ENCODE data around the gene TSPYL1.

TSPYL1 gene

DNA sequence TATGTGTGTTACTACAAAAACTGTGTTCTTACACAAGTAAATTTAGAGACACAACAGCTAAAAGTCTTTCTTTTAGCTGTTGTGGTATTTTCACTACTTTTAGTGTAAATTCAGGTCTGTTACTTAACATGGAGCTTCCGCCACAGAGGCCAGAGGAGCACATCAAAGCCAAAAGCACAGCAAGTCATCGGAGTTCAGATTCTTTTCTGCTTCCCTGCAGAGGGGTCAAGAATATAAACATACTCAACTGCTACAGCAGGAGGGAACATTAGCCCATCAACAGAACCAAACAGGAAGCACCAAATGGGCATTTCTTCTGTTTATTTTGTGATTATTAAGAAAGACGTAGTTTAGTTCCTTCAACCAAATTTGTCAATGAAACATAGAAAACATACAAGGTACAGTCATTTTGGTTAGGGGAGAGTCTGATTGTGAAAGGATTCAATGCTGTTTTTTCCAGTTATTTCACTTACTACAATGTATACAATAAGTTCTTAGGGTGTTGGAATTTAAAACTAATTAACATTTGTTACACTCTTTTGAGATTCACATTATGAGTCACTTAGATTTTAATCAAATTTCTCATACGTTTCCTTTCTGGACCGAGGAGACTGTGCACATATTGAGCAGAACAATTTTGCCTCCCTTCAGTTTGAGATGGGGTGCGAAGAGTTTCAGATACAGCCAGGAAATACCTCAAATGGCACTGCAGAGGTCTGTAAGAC is 48.2 kb upstream of the TSPYL1 start:
- H3K9me3 ChIP-seq (ENCODE audit: control insufficient read depth, insufficient read depth, low read depth, low read length), result no peaks in the 10 kb centered on the region
- H3K27ac ChIP-seq (ENCODE audit: extremely low read depth, low read depth, low read length), result no peak overlapping the region
- no peaks in the 10 kb centered on the region for H3K36me3 ChIP-seq (ENCODE audit: control insufficient read depth in 2 of 2, insufficient read depth in 1 of 2, low read length in 2 of 2)
- H3K4me1 ChIP-seq (ENCODE audit: control insufficient read depth, insufficient read depth, low read length), result no peaks in the 10 kb centered on the region
- POLR2A ChIA-PET, result no interaction called here
- no peak overlapping the region for H3K4me3 ChIP-seq (ENCODE audit: low read depth, low read length)
- TF ChIP-seq TCF7L2 (IDR thresholded peaks at IDR 0.05; ENCODE audit: borderline replicate concordance, low read depth, low read length) (peak; percentile 78; the same call in 1 of the 2 replicates), TRIM28 (IDR thresholded peaks at IDR 0.05; ENCODE audit: borderline replicate concordance, low read length) (peak; percentile 72; the same call in 1 of the 2 replicates), ZIC2 (tag by site-specific recombination; IDR thresholded peaks at IDR 0.05) (peak; percentile 75), ZNF48 (tag by site-specific recombination; IDR thresholded peaks at IDR 0.05) (no peak), ZNF302 (tag by site-specific recombination; IDR thresholded peaks at IDR 0.05; ENCODE audit: low read depth) (no peak)
- TF ChIP-seq, protein P1, sequence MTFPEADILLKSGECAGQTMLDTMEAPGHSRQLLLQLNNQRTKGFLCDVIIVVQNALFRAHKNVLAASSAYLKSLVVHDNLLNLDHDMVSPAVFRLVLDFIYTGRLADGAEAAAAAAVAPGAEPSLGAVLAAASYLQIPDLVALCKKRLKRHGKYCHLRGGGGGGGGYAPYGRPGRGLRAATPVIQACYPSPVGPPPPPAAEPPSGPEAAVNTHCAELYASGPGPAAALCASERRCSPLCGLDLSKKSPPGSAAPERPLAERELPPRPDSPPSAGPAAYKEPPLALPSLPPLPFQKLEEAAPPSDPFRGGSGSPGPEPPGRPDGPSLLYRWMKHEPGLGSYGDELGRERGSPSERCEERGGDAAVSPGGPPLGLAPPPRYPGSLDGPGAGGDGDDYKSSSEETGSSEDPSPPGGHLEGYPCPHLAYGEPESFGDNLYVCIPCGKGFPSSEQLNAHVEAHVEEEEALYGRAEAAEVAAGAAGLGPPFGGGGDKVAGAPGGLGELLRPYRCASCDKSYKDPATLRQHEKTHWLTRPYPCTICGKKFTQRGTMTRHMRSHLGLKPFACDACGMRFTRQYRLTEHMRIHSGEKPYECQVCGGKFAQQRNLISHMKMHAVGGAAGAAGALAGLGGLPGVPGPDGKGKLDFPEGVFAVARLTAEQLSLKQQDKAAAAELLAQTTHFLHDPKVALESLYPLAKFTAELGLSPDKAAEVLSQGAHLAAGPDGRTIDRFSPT (tag by site-specific recombination; IDR thresholded peaks at IDR 0.05), result no peak
- CTCF ChIA-PET, result no interaction called here

DNA sequence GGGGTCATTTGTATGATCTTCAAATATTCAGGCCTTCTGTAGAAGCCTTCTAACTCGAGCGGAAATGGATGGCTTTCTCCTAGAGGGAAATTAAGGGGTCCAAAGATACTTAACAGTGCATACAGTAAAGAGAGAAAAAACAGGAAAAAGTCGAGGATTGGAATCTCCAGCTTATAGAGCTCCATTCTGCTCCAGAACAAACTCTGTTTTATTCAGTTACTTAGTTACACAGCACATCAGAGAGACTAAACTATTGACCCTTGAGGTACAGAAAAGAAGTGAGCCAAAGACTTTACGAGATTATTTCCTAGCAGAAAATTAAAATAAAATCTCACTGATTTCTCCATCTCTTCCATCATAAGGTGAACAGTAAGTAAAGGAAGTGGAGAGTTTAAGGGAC is 47.3 kb upstream of the TSPYL1 start:
- POLR2A ChIA-PET, result no interaction called here
- no peak overlapping the region for H3K27ac ChIP-seq (ENCODE audit: extremely low read depth, low read depth, low read length)

DNA sequence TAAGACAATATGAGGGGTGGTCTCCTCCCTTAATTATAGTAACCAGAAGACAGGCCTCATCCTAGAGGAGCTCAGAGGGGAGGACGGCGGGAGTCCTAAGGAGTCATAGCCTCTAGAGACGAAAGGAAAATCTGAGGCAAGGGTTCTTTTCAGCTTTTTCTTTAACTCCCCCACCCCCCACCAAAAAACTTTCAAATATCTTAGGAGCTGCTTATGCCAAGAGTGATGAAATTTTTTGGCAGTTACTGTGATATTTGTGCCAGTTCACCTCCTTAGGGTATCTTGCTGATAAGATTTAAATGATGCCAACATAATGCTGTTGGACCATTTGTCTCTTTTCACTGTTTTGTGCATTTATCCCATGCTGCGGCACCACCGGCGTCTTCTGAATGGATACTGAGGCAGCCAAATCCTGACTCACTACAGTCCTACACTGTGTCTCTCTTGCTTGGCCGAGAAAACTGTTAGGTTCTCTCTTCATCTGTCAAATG is 46.5 kb upstream of the TSPYL1 start:
- Histone ChIP-seq H3K36me3 (ENCODE audit: control insufficient read depth in 2 of 2, insufficient read depth in 1 of 2, low read length in 2 of 2) (no peaks in the 10 kb centered on the region), H3K4me1 (ENCODE audit: control insufficient read depth, insufficient read depth, low read length) (no peaks in the 10 kb centered on the region), H3K4me3 (ENCODE audit: low read depth, low read length) (no peak overlapping the region), H3K9me3 (ENCODE audit: control insufficient read depth, insufficient read depth, low read depth, low read length) (no peaks in the 10 kb centered on the region), H3K27ac (ENCODE audit: extremely low read depth, low read depth, low read length) (no peak overlapping the region)
- CTCF ChIA-PET, result interaction anchor here (0.6 kb wide), 1 partner anchor 26 kb away, joined by 3 read pairs; no protein-coding TSS in a partner anchor
- POLR2A ChIA-PET, result no interaction called here
- TF ChIP-seq, protein P2, sequence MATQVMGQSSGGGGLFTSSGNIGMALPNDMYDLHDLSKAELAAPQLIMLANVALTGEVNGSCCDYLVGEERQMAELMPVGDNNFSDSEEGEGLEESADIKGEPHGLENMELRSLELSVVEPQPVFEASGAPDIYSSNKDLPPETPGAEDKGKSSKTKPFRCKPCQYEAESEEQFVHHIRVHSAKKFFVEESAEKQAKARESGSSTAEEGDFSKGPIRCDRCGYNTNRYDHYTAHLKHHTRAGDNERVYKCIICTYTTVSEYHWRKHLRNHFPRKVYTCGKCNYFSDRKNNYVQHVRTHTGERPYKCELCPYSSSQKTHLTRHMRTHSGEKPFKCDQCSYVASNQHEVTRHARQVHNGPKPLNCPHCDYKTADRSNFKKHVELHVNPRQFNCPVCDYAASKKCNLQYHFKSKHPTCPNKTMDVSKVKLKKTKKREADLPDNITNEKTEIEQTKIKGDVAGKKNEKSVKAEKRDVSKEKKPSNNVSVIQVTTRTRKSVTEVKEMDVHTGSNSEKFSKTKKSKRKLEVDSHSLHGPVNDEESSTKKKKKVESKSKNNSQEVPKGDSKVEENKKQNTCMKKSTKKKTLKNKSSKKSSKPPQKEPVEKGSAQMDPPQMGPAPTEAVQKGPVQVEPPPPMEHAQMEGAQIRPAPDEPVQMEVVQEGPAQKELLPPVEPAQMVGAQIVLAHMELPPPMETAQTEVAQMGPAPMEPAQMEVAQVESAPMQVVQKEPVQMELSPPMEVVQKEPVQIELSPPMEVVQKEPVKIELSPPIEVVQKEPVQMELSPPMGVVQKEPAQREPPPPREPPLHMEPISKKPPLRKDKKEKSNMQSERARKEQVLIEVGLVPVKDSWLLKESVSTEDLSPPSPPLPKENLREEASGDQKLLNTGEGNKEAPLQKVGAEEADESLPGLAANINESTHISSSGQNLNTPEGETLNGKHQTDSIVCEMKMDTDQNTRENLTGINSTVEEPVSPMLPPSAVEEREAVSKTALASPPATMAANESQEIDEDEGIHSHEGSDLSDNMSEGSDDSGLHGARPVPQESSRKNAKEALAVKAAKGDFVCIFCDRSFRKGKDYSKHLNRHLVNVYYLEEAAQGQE (tag by site-specific recombination; IDR thresholded peaks at IDR 0.05), result no peak
- TF ChIP-seq FEZF1 (tag by site-specific recombination; IDR thresholded peaks at IDR 0.05), result no peak
- TF ChIP-seq, protein P3, sequence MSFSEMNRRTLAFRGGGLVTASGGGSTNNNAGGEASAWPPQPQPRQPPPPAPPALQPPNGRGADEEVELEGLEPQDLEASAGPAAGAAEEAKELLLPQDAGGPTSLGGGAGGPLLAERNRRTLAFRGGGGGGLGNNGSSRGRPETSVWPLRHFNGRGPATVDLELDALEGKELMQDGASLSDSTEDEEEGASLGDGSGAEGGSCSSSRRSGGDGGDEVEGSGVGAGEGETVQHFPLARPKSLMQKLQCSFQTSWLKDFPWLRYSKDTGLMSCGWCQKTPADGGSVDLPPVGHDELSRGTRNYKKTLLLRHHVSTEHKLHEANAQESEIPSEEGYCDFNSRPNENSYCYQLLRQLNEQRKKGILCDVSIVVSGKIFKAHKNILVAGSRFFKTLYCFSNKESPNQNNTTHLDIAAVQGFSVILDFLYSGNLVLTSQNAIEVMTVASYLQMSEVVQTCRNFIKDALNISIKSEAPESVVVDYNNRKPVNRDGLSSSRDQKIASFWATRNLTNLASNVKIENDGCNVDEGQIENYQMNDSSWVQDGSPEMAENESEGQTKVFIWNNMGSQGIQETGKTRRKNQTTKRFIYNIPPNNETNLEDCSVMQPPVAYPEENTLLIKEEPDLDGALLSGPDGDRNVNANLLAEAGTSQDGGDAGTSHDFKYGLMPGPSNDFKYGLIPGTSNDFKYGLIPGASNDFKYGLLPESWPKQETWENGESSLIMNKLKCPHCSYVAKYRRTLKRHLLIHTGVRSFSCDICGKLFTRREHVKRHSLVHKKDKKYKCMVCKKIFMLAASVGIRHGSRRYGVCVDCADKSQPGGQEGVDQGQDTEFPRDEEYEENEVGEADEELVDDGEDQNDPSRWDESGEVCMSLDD (tag by site-specific recombination; IDR thresholded peaks at IDR 0.05), result no peak
- TF ChIP-seq, protein P4, sequence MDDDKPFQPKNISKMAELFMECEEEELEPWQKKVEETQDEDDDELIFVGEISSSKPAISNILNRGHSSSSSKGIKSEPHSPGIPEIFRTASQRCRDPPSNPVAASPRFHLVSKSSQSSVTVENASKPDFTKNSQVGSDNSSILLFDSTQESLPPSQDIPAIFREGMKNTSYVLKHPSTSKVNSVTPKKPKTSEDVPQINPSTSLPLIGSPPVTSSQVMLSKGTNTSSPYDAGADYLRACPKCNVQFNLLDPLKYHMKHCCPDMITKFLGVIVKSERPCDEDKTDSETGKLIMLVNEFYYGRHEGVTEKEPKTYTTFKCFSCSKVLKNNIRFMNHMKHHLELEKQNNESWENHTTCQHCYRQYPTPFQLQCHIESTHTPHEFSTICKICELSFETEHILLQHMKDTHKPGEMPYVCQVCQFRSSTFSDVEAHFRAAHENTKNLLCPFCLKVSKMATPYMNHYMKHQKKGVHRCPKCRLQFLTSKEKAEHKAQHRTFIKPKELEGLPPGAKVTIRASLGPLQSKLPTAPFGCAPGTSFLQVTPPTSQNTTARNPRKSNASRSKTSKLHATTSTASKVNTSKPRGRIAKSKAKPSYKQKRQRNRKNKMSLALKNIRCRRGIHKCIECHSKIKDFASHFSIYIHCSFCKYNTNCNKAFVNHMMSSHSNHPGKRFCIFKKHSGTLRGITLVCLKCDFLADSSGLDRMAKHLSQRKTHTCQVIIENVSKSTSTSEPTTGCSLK (tag by site-specific recombination; IDR thresholded peaks at IDR 0.05), result no peak
- no peak for TF ChIP-seq ZNF426 (tag by site-specific recombination; IDR thresholded peaks at IDR 0.05)
- TF ChIP-seq ZNF747 (tag by site-specific recombination; IDR thresholded peaks at IDR 0.05), result no peak
- no peak for TF ChIP-seq ZNF133 (tag by site-specific recombination; IDR thresholded peaks at IDR 0.05)
- no peak for TF ChIP-seq ZNF707 (tag by site-specific recombination; IDR thresholded peaks at IDR 0.05)
- no peak for TF ChIP-seq ZNF24 (tag by site-specific recombination; IDR thresholded peaks at IDR 0.05)
- no peak for TF ChIP-seq ZNF623 (tag by site-specific recombination; IDR thresholded peaks at IDR 0.05)
- TF ChIP-seq, protein P5, sequence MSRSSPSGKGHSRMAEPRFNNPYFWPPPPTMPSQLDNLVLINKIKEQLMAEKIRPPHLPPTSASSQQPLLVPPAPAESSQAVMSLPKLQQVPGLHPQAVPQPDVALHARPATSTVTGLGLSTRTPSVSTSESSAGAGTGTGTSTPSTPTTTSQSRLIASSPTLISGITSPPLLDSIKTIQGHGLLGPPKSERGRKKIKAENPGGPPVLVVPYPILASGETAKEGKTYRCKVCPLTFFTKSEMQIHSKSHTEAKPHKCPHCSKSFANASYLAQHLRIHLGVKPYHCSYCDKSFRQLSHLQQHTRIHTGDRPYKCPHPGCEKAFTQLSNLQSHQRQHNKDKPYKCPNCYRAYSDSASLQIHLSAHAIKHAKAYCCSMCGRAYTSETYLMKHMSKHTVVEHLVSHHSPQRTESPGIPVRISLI (tag by site-specific recombination; IDR thresholded peaks at IDR 0.05), result no peak

More for the DNA sequence above, 47.3 kb upstream of the TSPYL1 start:
- no peak for TF ChIP-seq SCRT2 (tag by site-specific recombination; IDR thresholded peaks at IDR 0.05)
- TF ChIP-seq KLF9 (tag by site-specific recombination; IDR thresholded peaks at IDR 0.05; ENCODE audit: low read depth), result no peak
- TF ChIP-seq ZBTB48 (tag by site-specific recombination; IDR thresholded peaks at IDR 0.05), result no peak
- TF ChIP-seq ZNF140 (tag by site-specific recombination; IDR thresholded peaks at IDR 0.05), result no peak
- no peak for TF ChIP-seq MZF1 (tag by site-specific recombination; IDR thresholded peaks at IDR 0.05; ENCODE audit: borderline replicate concordance)
- no peak for TF ChIP-seq KLF1 (tag by site-specific recombination; IDR thresholded peaks at IDR 0.05)
- TF ChIP-seq ZNF248 (tag by site-specific recombination; IDR thresholded peaks at IDR 0.05), result no peak
- Histone ChIP-seq H3K4me3 (ENCODE audit: low read depth, low read length) (no peak overlapping the region), H3K9me3 (ENCODE audit: control insufficient read depth, insufficient read depth, low read depth, low read length) (no peaks in the 10 kb centered on the region), H3K4me1 (ENCODE audit: control insufficient read depth, insufficient read depth, low read length) (no peaks in the 10 kb centered on the region), H3K36me3 (ENCODE audit: control insufficient read depth in 2 of 2, insufficient read depth in 1 of 2, low read length in 2 of 2) (no peaks in the 10 kb centered on the region)
- CTCF ChIA-PET, result no interaction called here

Measured in HEK293 (cell line).